PC-9 (cell line): Measurements from ENCODE around the gene FCHO1.

ENCODE experiments used
- EZH2 ChIP-seq: fragments of 200-600 bp; sonication (generic); IDR thresholded peaks from 2 replicates; pipeline ENCODE4 v1.8.0; 2017; ENCODE audit warnings: antibody characterized with exemption, low read depth
- TF ChIP-seq, protein P1 (sequence below): fragments of 200-600 bp; sonication (generic); conservative IDR thresholded peaks from 2 replicates; pipeline ENCODE4 v1.6.1; 2017; ENCODE audit warnings: mixed run types, antibody characterized with exemption, mild to moderate bottlenecking, moderate library complexity

GRCh38 chr19:17837972-17838371 lies 86.7 kb downstream of the FCHO1 start:
- TF ChIP-seq, protein P1, sequence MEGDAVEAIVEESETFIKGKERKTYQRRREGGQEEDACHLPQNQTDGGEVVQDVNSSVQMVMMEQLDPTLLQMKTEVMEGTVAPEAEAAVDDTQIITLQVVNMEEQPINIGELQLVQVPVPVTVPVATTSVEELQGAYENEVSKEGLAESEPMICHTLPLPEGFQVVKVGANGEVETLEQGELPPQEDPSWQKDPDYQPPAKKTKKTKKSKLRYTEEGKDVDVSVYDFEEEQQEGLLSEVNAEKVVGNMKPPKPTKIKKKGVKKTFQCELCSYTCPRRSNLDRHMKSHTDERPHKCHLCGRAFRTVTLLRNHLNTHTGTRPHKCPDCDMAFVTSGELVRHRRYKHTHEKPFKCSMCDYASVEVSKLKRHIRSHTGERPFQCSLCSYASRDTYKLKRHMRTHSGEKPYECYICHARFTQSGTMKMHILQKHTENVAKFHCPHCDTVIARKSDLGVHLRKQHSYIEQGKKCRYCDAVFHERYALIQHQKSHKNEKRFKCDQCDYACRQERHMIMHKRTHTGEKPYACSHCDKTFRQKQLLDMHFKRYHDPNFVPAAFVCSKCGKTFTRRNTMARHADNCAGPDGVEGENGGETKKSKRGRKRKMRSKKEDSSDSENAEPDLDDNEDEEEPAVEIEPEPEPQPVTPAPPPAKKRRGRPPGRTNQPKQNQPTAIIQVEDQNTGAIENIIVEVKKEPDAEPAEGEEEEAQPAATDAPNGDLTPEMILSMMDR, result no peak
- no peak for TF ChIP-seq EZH2
